Erythroblast (primary cell): ENCODE measurements around the gene FICD.

Source experiments
- GATA1 ChIP-seq: IDR thresholded peaks from 2 replicates; pipeline ENCODE4 v1.6.1; 2011; ENCODE audit warnings: low read depth, mild to moderate bottlenecking, control low read depth, low read length, moderate library complexity
- POLR2A ChIP-seq: IDR thresholded peaks from 2 replicates; pipeline ENCODE4 v1.6.1; 2011; ENCODE audit warnings: mild to moderate bottlenecking, low read length

DNA sequence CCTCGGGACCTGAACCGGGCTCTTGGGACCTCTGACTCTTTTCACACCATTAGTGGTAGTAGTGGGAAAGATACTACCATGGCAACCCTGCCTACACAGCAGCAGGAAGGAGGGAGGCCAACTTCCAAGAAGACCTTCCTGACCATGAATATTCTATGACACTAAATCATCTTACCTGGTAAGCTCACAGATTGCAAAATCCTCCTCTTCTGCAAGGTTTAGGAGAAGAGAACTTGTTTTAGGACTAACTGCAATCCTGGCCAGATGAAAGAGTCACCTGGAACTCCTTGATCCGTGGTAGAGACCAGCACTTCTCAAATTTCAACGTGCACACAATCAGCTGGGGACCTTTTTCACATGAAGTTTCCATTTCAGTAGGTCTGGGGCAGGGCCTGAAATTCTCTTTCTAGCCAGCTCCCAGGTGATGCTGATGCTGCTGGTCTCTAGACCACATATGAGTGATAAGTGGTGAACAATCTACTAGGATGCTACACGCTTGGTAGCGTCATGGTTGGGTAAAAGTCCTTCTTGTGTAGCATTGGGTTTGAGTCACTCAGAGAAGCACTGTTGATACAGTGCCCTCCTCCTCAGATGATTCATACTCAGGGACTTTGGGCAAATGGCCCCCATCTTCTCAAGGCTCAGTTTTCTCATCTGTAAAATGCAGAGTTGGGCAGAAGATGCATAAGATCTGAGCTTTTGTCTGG, 35.6 kb upstream of the FICD start:
- TF ChIP-seq POLR2A (no peak), GATA1 (no peak)
